ENCODE data around the gene TM9SF1.

TM9SF1 gene

DNA sequence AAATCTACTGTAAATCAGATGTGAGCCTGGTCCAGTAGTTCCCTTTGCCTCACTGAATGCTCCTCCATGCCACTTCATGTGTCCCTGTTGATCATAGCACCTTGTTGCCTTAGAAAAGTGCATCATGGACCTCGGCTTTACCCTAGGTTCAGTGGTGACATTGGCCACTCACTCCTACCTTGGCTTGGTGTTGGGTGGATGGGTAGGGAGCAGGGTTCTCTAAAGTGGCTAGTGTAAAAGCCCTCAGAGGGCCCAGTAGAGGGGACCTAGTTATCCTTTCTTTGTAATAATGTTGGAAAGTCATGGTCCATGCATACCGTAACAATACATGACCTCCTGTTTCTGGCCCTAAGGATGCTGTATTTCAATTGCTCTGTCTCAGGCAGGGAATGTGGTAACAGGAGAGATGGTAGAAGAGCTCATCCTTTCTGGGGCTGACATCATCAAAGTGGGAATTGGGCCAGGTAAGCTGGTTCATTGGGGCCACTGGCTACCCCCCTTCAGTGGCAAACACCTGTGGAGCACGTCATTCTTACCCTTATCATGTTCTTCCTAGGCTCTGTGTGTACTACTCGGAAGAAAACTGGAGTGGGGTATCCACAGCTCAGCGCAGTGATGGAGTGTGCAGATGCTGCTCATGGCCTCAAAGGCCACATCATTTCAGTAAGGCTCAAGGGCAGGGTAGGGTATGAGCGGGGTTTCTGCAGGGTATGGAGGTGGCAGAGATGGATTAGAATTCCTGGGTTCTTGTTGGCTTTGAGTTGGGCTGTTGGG is 41.6 kb upstream of the TM9SF1 start:
- H3K9me3 ChIP-seq (ENCODE audit: insufficient read depth, low read length): no peaks in the 10 kb centered on the region
- no peak overlapping the region for H3K9ac ChIP-seq (ENCODE audit: low read length)
- H3K36me3 ChIP-seq (replicated peaks; ENCODE audit: low read depth, low read length): peaks cover 48% of the 10 kb centered on the region
- H3K4me1 ChIP-seq (ENCODE audit: low read length): peaks cover 12% of the 10 kb centered on the region
- H4K20me1 ChIP-seq (ENCODE audit: insufficient read depth, low read length): peaks cover 3% of the 10 kb centered on the region; the same call in 1 of the 2 replicates
- H3K79me2 ChIP-seq (ENCODE audit: low read length): peaks cover 12% of the 10 kb centered on the region
- no peak overlapping the region for H2AFZ ChIP-seq (ENCODE audit: low read depth, low read length)
- no peak overlapping the region for H3K27ac ChIP-seq (ENCODE audit: low read length)
- H3K4me2 ChIP-seq (ENCODE audit: low read length): no peak overlapping the region
- no peak overlapping the region for H3K4me3 ChIP-seq (ENCODE audit: low read length)
- H3K27me3 ChIP-seq (ENCODE audit: low read depth, low read length): no peaks in the 10 kb centered on the region
- TF ChIP-seq, protein P1, sequence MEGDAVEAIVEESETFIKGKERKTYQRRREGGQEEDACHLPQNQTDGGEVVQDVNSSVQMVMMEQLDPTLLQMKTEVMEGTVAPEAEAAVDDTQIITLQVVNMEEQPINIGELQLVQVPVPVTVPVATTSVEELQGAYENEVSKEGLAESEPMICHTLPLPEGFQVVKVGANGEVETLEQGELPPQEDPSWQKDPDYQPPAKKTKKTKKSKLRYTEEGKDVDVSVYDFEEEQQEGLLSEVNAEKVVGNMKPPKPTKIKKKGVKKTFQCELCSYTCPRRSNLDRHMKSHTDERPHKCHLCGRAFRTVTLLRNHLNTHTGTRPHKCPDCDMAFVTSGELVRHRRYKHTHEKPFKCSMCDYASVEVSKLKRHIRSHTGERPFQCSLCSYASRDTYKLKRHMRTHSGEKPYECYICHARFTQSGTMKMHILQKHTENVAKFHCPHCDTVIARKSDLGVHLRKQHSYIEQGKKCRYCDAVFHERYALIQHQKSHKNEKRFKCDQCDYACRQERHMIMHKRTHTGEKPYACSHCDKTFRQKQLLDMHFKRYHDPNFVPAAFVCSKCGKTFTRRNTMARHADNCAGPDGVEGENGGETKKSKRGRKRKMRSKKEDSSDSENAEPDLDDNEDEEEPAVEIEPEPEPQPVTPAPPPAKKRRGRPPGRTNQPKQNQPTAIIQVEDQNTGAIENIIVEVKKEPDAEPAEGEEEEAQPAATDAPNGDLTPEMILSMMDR (IDR thresholded peaks at IDR 0.05; ENCODE audit: low read depth, low read length): no peak
- TF ChIP-seq EZH2phosphoT487 (IDR thresholded peaks at IDR 0.05; ENCODE audit: low read depth): no peak

DNA sequence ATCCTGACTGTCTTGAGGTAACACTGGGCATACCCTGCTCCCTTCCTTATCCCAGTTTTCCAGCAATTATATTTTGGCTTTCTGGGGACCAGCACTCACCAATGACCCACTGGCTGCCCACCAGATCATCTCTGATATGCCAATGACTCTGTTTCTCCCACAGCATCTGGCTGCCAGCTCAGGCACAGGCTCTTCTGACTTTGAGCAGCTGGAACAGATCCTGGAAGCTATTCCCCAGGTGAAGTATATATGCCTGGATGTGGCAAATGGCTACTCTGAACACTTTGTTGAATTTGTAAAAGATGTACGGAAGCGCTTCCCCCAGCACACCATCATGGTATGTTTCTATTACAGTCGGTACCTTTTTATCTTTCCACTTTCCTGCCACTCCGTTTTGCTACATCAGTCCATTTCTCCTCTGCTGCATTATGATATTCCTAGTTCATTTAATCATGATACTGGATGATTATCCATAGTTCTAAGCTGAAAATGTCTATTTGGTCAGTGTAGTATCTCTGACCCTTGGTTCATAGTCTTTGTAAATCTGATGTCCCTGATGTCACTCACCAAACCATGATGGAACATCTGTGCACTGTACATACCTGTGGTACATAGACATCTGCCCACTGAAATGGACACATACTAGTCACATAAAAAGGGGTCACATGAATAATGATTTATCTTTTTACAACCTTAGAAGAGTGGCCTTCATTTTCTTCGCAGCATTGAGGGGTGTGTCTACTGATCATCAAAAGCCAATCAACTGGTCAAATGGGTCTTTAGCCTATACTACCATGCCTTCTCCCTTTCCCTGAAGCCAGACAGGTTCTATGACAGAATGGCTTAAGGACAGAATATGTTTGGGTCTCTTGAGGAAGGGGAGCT is 40.8 kb upstream of the TM9SF1 start:
- Histone ChIP-seq H3K9ac (ENCODE audit: low read length) (no peak overlapping the region), H3K4me3 (ENCODE audit: low read length) (no peak overlapping the region), H3K36me3 (replicated peaks; ENCODE audit: low read depth, low read length) (peaks cover 46% of the 10 kb centered on the region), H3K4me2 (ENCODE audit: low read length) (no peak overlapping the region), H3K27me3 (ENCODE audit: low read depth, low read length) (no peaks in the 10 kb centered on the region), H3K9me3 (ENCODE audit: insufficient read depth, low read length) (no peaks in the 10 kb centered on the region), H3K79me2 (ENCODE audit: low read length) (peaks cover 20% of the 10 kb centered on the region), H3K4me1 (ENCODE audit: low read length) (peaks cover 10% of the 10 kb centered on the region), H2AFZ (ENCODE audit: low read depth, low read length) (no peak overlapping the region), H3K27ac (ENCODE audit: low read length) (no peak overlapping the region), H4K20me1 (ENCODE audit: insufficient read depth, low read length) (no peaks in the 10 kb centered on the region)
- TF ChIP-seq EZH2phosphoT487 (IDR thresholded peaks at IDR 0.05; ENCODE audit: low read depth): no peak
- TF ChIP-seq, protein P1 (IDR thresholded peaks at IDR 0.05; ENCODE audit: low read depth, low read length): no peak

DNA sequence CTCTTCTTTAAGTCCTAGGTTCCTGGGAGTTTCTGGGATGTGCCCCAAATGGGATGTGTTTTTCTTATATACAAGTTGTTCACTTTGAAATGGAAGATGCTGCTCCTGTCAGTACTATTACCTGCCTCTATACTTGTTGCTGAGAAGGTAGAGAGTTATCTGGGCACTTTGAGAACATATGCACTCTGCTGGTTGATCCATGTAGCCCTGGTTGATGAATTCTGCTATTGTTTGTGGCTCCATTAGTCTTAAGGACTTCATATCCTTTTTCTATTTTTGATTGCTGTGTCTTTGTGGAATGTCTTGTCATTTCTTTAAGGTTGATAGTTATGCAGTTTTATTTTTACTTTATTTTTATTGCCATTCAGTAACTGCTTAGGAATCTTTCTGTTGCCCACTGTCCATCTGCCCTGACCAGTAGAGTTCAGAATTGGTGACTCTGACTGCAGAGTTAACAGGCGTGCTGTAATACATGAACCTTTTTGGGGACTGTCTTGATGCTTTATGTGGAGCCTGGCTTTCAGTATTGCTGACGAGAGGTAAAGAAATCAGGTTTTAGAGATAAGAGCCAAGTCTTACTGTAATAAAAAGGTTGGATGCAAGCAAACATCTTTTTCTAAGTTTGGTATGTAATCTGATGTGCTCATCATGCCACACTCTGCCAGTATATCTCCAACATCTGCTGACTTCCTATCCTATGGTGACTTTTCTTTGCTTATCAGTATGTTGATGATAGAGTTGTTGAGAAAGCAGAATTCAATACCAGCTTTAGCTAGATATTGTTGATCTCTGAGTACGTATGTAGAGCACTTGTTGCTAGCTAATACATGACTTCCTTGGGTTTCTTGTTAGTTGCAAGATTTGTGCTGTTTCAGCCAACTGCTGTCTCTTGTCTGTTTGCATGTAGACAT is 39.1 kb upstream of the TM9SF1 start:
- Histone ChIP-seq H4K20me1 (ENCODE audit: insufficient read depth, low read length) (no peaks in the 10 kb centered on the region), H3K4me3 (ENCODE audit: low read length) (no peak overlapping the region), H3K36me3 (replicated peaks; ENCODE audit: low read depth, low read length) (peaks cover 30% of the 10 kb centered on the region), H2AFZ (ENCODE audit: low read depth, low read length) (no peak overlapping the region), H3K27ac (ENCODE audit: low read length) (no peak overlapping the region), H3K9me3 (ENCODE audit: insufficient read depth, low read length) (no peaks in the 10 kb centered on the region), H3K4me2 (ENCODE audit: low read length) (no peak overlapping the region), H3K4me1 (ENCODE audit: low read length) (peaks cover 13% of the 10 kb centered on the region), H3K9ac (ENCODE audit: low read length) (no peak overlapping the region), H3K27me3 (ENCODE audit: low read depth, low read length) (no peaks in the 10 kb centered on the region), H3K79me2 (ENCODE audit: low read length) (peaks cover 33% of the 10 kb centered on the region)
- TF ChIP-seq EZH2phosphoT487 (IDR thresholded peaks at IDR 0.05; ENCODE audit: low read depth): no peak
- TF ChIP-seq, protein P1 (IDR thresholded peaks at IDR 0.05; ENCODE audit: low read depth, low read length): no peak
